Measurements from ENCODE around the gene HESX1. TPM values are rescaled to one million over a fixed set of nuclear protein-coding genes. Genes with fewer than 3 reads are reported as not detected.

Gene HESX1
- total RNA-seq, 3 donors from 2014 or later (not counting 1 experiment from before 2014, with no cell fraction given) = 0.49 to 0.55 TPM; not detected in 1

DNA sequence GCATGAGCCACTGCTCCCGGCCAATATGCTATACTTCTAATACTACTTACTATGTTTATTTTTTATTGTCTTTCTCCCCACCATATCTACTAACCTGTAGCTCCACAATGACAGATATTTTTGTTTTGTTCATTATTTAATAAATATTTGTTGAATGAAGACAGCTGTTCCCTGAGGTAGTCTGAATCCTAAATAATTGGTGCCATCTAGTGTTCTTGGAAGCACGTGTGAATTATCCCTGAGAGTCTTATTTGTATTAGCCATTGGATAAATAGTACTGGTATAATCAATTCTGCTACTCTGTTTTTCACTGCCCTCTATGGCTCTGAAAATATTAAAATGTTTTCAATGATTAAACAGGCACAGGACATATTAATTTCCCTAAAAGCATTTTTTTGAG, 22.1 kb upstream of the HESX1 start:
- H3K4me3 ChIP-seq (ENCODE audit: low read length) = no peak overlapping the region
- H3K36me3 Mint-ChIP-seq = no peaks in the 10 kb centered on the region
- H3K27me3 ChIP-seq (ENCODE audit: control insufficient read depth, insufficient read depth, low read length) = no peaks in the 10 kb centered on the region
- H3K9me3 Mint-ChIP-seq = no peaks in the 10 kb centered on the region
- intact Hi-C loops (cut with micrococcal nuclease) = no loop called here
- WGBS (ENCODE audit: insufficient coverage) = 94% methylated on average over 2 of the region's 2 CpGs
- no peaks in the 10 kb centered on the region for H3K27me3 Mint-ChIP-seq (ENCODE audit: low read depth in 2 of 2)
- no peaks in the 10 kb centered on the region for H3K36me3 ChIP-seq (ENCODE audit: control insufficient read depth, insufficient read depth, low read length)
- no peak overlapping the region for H3K27ac ChIP-seq (ENCODE audit: low read length)
- H3K4me1 ChIP-seq (ENCODE audit: control insufficient read depth, insufficient read depth, low read length) = peaks cover under 1% of the 10 kb centered on the region
- H3K9me3 ChIP-seq (ENCODE audit: control insufficient read depth, insufficient read depth, low read length) = no peaks in the 10 kb centered on the region
- no peak overlapping the region for H3K4me3 Mint-ChIP-seq
- DNase-seq = no peak
- TF ChIP-seq, protein P1, sequence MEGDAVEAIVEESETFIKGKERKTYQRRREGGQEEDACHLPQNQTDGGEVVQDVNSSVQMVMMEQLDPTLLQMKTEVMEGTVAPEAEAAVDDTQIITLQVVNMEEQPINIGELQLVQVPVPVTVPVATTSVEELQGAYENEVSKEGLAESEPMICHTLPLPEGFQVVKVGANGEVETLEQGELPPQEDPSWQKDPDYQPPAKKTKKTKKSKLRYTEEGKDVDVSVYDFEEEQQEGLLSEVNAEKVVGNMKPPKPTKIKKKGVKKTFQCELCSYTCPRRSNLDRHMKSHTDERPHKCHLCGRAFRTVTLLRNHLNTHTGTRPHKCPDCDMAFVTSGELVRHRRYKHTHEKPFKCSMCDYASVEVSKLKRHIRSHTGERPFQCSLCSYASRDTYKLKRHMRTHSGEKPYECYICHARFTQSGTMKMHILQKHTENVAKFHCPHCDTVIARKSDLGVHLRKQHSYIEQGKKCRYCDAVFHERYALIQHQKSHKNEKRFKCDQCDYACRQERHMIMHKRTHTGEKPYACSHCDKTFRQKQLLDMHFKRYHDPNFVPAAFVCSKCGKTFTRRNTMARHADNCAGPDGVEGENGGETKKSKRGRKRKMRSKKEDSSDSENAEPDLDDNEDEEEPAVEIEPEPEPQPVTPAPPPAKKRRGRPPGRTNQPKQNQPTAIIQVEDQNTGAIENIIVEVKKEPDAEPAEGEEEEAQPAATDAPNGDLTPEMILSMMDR (IDR thresholded peaks at IDR 0.05) = no peak
- ATAC-seq = no peak
- peaks cover 1 to 3% of the 10 kb centered on the region in 2 donors for H3K4me1 Mint-ChIP-seq
- H3K27ac Mint-ChIP-seq = no peak overlapping the region

DNA sequence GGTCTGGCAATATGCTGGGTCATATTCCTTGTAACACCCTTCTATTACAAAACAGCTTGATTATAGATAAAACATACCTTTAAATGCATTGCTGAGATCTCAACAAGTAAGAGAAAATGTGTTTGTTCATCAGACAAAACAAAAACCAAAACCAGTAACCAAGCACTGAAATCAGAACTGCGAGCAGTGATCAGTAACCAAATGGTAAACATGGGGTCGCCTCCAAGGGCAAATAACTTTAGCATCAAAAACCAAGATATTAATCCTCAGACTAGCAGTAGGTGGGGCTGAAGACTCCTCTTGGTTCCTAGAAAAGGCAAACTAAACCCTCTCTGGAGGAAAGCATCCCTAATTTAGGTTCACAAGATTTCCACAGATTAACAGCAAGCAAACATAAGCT, 6.6 kb upstream of the HESX1 start:
- ATAC-seq (no peak), DNase-seq (no peak)
- Histone ChIP-seq H3K4me3 (ENCODE audit: low read length) (no peak overlapping the region), H3K27me3 (ENCODE audit: control insufficient read depth, insufficient read depth, low read length) (no peaks in the 10 kb centered on the region), H3K9me3 (ENCODE audit: control insufficient read depth, insufficient read depth, low read length) (no peaks in the 10 kb centered on the region), H3K27ac (ENCODE audit: low read length) (no peak overlapping the region), H3K4me1 (ENCODE audit: control insufficient read depth, insufficient read depth, low read length) (no peaks in the 10 kb centered on the region), H3K36me3 (ENCODE audit: control insufficient read depth, insufficient read depth, low read length) (no peaks in the 10 kb centered on the region)
- Mint-ChIP-seq H3K9me3 (no peaks in the 10 kb centered on the region), H3K27ac (no peak overlapping the region), H3K36me3 (no peaks in the 10 kb centered on the region), H3K4me1 (no peaks in the 10 kb centered on the region), H3K4me3 (no peak overlapping the region), H3K27me3 (ENCODE audit: low read depth in 2 of 2) (no peaks in the 10 kb centered on the region)
- 76% methylated on average over 2 of the region's 2 CpGs for WGBS (ENCODE audit: insufficient coverage)
- intact Hi-C loops (cut with micrococcal nuclease) = no loop called here
- TF ChIP-seq, protein P1 (IDR thresholded peaks at IDR 0.05) = no peak

DNA sequence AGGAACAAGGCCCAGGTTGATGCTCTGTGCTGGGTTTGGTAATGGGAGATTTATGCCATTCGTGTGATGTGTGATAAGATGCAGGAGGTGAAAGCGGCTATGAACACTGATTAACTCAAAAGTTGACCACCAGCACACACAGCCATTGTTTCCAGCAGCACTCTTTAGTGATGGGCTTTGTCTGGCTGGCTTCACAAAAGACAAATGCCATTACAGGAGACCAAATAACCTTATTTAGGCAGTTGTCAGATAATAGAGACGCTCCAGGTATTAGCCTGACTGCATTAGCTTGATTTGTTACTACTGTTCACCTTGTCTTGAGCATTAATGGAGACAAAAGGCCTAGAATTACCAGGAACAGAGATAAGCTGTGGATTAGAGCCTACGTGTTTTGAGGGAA, 5.1 kb downstream of the HESX1 start:
- peaks cover 0 to 3% of the 10 kb centered on the region in 2 donors for H3K9me3 Mint-ChIP-seq
- peaks cover 5 to 7% of the 10 kb centered on the region in 2 donors for H3K27me3 Mint-ChIP-seq (ENCODE audit: low read depth in 2 of 2)
- ATAC-seq (no peak), DNase-seq (no peak)
- no peak overlapping the region for H3K4me3 ChIP-seq (ENCODE audit: low read length)
- H3K9me3 ChIP-seq (ENCODE audit: control insufficient read depth, insufficient read depth, low read length) = no peaks in the 10 kb centered on the region
- intact Hi-C loops (cut with micrococcal nuclease) = no loop called here
- H3K4me1 ChIP-seq (ENCODE audit: control insufficient read depth, insufficient read depth, low read length) = no peaks in the 10 kb centered on the region
- 88% methylated on average over 4 of the region's 4 CpGs for whole genome bisulfite sequencing (ENCODE audit: insufficient coverage)
- H3K36me3 Mint-ChIP-seq = no peaks in the 10 kb centered on the region
- no peak overlapping the region for H3K27ac Mint-ChIP-seq
- no peak overlapping the region for H3K4me3 Mint-ChIP-seq
- no peak overlapping the region for H3K27ac ChIP-seq (ENCODE audit: low read length)
- H3K4me1 Mint-ChIP-seq = no peaks in the 10 kb centered on the region
- no peaks in the 10 kb centered on the region for H3K36me3 ChIP-seq (ENCODE audit: control insufficient read depth, insufficient read depth, low read length)
- peaks cover 5% of the 10 kb centered on the region for H3K27me3 ChIP-seq (ENCODE audit: control insufficient read depth, insufficient read depth, low read length)
- TF ChIP-seq, protein P1 (IDR thresholded peaks at IDR 0.05) = no peak

DNA sequence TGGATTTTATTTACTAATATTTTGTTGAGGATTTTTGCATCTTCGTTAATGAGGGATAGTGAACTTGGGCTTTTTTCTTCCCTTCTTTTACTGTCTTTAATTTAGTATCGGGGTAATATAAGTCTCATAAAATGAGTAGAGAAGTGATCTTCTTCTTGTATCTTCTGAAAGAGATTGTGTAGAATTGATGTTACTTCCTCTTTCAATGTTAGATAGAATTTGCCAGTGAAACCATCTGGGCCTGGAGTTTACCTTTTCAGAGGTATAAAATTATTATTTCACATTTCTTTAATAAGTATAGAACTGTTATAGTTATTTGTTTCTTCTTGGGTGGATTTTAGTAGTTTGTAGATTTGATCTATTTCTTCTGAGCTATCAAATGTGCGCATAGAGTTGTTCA, 7.8 kb downstream of the HESX1 start:
- no CpG with 5 or more reads among the region's 3 CpGs for WGBS (ENCODE audit: insufficient coverage)
- Histone ChIP-seq H3K27ac (ENCODE audit: low read length) (no peak overlapping the region), H3K27me3 (ENCODE audit: control insufficient read depth, insufficient read depth, low read length) (peaks cover 5% of the 10 kb centered on the region), H3K9me3 (ENCODE audit: control insufficient read depth, insufficient read depth, low read length) (no peaks in the 10 kb centered on the region), H3K4me3 (ENCODE audit: low read length) (no peak overlapping the region), H3K4me1 (ENCODE audit: control insufficient read depth, insufficient read depth, low read length) (no peaks in the 10 kb centered on the region), H3K36me3 (ENCODE audit: control insufficient read depth, insufficient read depth, low read length) (no peaks in the 10 kb centered on the region)
- intact Hi-C loops (cut with micrococcal nuclease) = no loop called here
- H3K4me3 Mint-ChIP-seq = no peak overlapping the region
- peaks cover 0 to 3% of the 10 kb centered on the region in 2 donors for H3K9me3 Mint-ChIP-seq
- H3K27me3 Mint-ChIP-seq (ENCODE audit: low read depth in 2 of 2) = peaks cover 5 to 7% of the 10 kb centered on the region in 2 donors
- ATAC-seq = no peak
- TF ChIP-seq, protein P1 (IDR thresholded peaks at IDR 0.05) = no peak
- no peaks in the 10 kb centered on the region for H3K36me3 Mint-ChIP-seq
- H3K4me1 Mint-ChIP-seq = no peaks in the 10 kb centered on the region
- DNase-seq = no peak
- H3K27ac Mint-ChIP-seq = no peak overlapping the region
